Tibial nerve (tissue), 4 donors: ENCODE measurements around the gene MYO5C. TPM values are rescaled to one million over a fixed set of nuclear protein-coding genes. Genes with fewer than 3 reads are reported as not detected.

Experiments
- DNase-seq, 2 donors: peaks; one replicate each; pipeline ENCODE4 v3.0.0-alpha.2; 2019; ENCODE audit warnings: low spot score in 2 of 2
- H3K27ac ChIP-seq, 4 donors: fragments of 200-600 bp; sonication (generic) in 3 of 4; one replicate each; pipeline ENCODE4 v1.5.1; 2017 to 2019; ENCODE audit warnings: mild to moderate bottlenecking in 1 of 4
- H3K27me3 ChIP-seq, 2 donors: fragments of 200-600 bp; sonication (generic) in 1 of 2; one replicate each; pipeline versions ENCODE4 v1.5.1 to v1.6.0; 2017 to 2019
- H3K36me3 ChIP-seq, 3 donors: fragments of 200-600 bp; sonication (generic); one replicate each; pipeline ENCODE4 v1.5.1; 2018 to 2019
- H3K4me1 ChIP-seq, 4 donors: fragments of 200-600 bp; sonication (generic) in 3 of 4; one replicate each; pipeline ENCODE4 v1.5.1; 2017 to 2019
- H3K4me3 ChIP-seq, 4 donors: fragments of 200-600 bp; sonication (generic) in 3 of 4; one replicate each; pipeline ENCODE4 v1.5.1; 2017 to 2019; ENCODE audit warnings: mild to moderate bottlenecking in 1 of 4, moderate library complexity in 1 of 4
- H3K9me3 ChIP-seq, 4 donors: fragments of 200-600 bp; sonication (generic) in 3 of 4; one replicate each; pipeline ENCODE4 v1.5.1; 2017 to 2019
- CTCF ChIP-seq, 5 experiments: fragments of 200-600 bp in 3 of 5; fragments of 450-650 bp in 2 of 5; sonication (generic) in 3 of 5; IDR thresholded peaks; one replicate each; pipeline ENCODE4 v1.5.1; 2016 to 2019; ENCODE audit warnings: antibody characterized with exemption in 5 of 5, mild to moderate bottlenecking in 3 of 5, moderate library complexity in 2 of 5
- EP300 ChIP-seq, 2 donors: sonication (generic); formaldehyde crosslinking; IDR thresholded peaks; one replicate each; pipeline ENCODE4 v1.6.1; 2017; ENCODE audit warnings: antibody characterized with exemption in 2 of 2, mild to moderate bottlenecking in 1 of 2
- POLR2A ChIP-seq, 2 donors: fragments of 450-650 bp; IDR thresholded peaks; one replicate each; pipeline ENCODE4 v1.6.1; 2017; ENCODE audit warnings: antibody characterized with exemption in 2 of 2, mild to moderate bottlenecking in 2 of 2, moderate library complexity in 2 of 2
- WGBS, 2 donors: methylation state at CpG; one replicate each; pipeline ENCODE4 v1.1.5; 2018; 5-methylcytosine and 5-hydroxymethylcytosine counted together
- total RNA-seq, 4 donors: library from RNA; depleted of rRNA; stranded (reverse); fragments of >200 nt; gene quantifications; one replicate each; pipeline ENCODE4 v1.1.0, GENCODE V29; 2016

MYO5C gene
- total RNA-seq, 4 donors from 2014 or later = 9.8 to 39.3 (median 12.6) TPM

GRCh38 chr15:52258461-52258860, 37.1 kb downstream of the MYO5C start:
- H3K36me3 ChIP-seq = no peaks in the 10 kb centered on the region
- H3K27me3 ChIP-seq = no peaks in the 10 kb centered on the region
- TF ChIP-seq EP300 (IDR thresholded peaks at IDR 0.05) (no peak), CTCF (IDR thresholded peaks at IDR 0.05) (no peak), POLR2A (IDR thresholded peaks at IDR 0.05) (no peak)
- no peak for DNase-seq
- H3K4me1 ChIP-seq = peaks cover 0 to 29% (median 10%) of the 10 kb centered on the region in 4 donors
- no peak overlapping the region for H3K4me3 ChIP-seq
- H3K27ac ChIP-seq = no peak overlapping the region
- 88 to 92% methylated on average over 5 of the region's 5 CpGs for WGBS, 2 donors
- no peaks in the 10 kb centered on the region for H3K9me3 ChIP-seq

- no peaks in the 10 kb centered on the region for H3K36me3 ChIP-seq
- TF ChIP-seq CTCF (IDR thresholded peaks at IDR 0.05) (no peak), POLR2A (IDR thresholded peaks at IDR 0.05) (no peak), EP300 (IDR thresholded peaks at IDR 0.05) (no peak)
- peaks cover 0 to 25% (median 9%) of the 10 kb centered on the region in 4 donors for H3K4me1 ChIP-seq
- no peak overlapping the region for H3K4me3 ChIP-seq
- no peak for DNase-seq
- H3K27ac ChIP-seq = no peak overlapping the region
- WGBS, 2 donors = 64 to 78% methylated on average over 5 of the region's 5 CpGs
- no peaks in the 10 kb centered on the region for H3K9me3 ChIP-seq
- H3K27me3 ChIP-seq = no peaks in the 10 kb centered on the region
These were observed 37.9 kb downstream of the MYO5C start for GRCh38 chr15:52257734-52258062.

GRCh38 chr15:52256930-52257733, 38.5 kb downstream of the MYO5C start:
- no peak for TF ChIP-seq POLR2A (IDR thresholded peaks at IDR 0.05)
- no peak for TF ChIP-seq CTCF (IDR thresholded peaks at IDR 0.05)
- TF ChIP-seq EP300 (IDR thresholded peaks at IDR 0.05) = no peak
- no peaks in the 10 kb centered on the region for H3K27me3 ChIP-seq
- H3K27ac ChIP-seq = no peak overlapping the region
- H3K9me3 ChIP-seq = no peaks in the 10 kb centered on the region
- peaks cover 0 to 19% (median 4%) of the 10 kb centered on the region in 4 donors for H3K4me1 ChIP-seq
- WGBS, 2 donors = 68 to 69% methylated on average over 10 of the region's 10 CpGs
- H3K36me3 ChIP-seq = no peaks in the 10 kb centered on the region
- DNase-seq = no peak
- H3K4me3 ChIP-seq = no peak overlapping the region

GRCh38 chr15:52256366-52256765, 39.2 kb downstream of the MYO5C start:
- peaks cover 0 to 11% (median under 1%) of the 10 kb centered on the region in 4 donors for H3K4me1 ChIP-seq
- no peaks in the 10 kb centered on the region for H3K27me3 ChIP-seq
- 4% methylated on average over 10 of the region's 10 CpGs for WGBS, 2 donors
- no peaks in the 10 kb centered on the region for H3K9me3 ChIP-seq
- no peak overlapping the region for H3K27ac ChIP-seq
- DNase-seq = peak; percentile 45 to 86
- no peaks in the 10 kb centered on the region for H3K36me3 ChIP-seq
- TF ChIP-seq POLR2A (IDR thresholded peaks at IDR 0.05) (no peak), CTCF (IDR thresholded peaks at IDR 0.05) (peak; percentile 69 to 89 (median 77)), EP300 (IDR thresholded peaks at IDR 0.05) (peak in 1 of 2 donors; percentile 34)
- H3K4me3 ChIP-seq = no peak overlapping the region

- H3K36me3 ChIP-seq = no peaks in the 10 kb centered on the region
- no peaks in the 10 kb centered on the region for H3K27me3 ChIP-seq
- H3K4me1 ChIP-seq = peaks cover 0 to 8% (median 0%) of the 10 kb centered on the region in 4 donors
- WGBS, 2 donors = 57 to 58% methylated on average over 6 of the region's 6 CpGs
- H3K4me3 ChIP-seq = no peak overlapping the region
- no peak for DNase-seq
- H3K9me3 ChIP-seq = no peaks in the 10 kb centered on the region
- no peak overlapping the region for H3K27ac ChIP-seq
- TF ChIP-seq EP300 (IDR thresholded peaks at IDR 0.05) (no peak), CTCF (IDR thresholded peaks at IDR 0.05) (no peak), POLR2A (IDR thresholded peaks at IDR 0.05) (no peak)
These were observed 39.7 kb downstream of the MYO5C start for GRCh38 chr15:52255935-52256334.
